HG03558 (cell line): Measurements from ENCODE around the gene GLS.
A peak's percentile ranks its signal among the peaks of the same experiment; 100 is the strongest.
"Not testable (repeated sequence)": the region's sequence is repeated elsewhere in the genome, so short reads cannot be mapped to it uniquely, and the experiment has no call there.

Source experiments
- ATAC-seq: cut with Tn5 transposase; IDR thresholded peaks from one replicate; pipeline ENCODE4 v1.9.1; 2021; ENCODE audit warnings: moderate number of reproducible peaks; ENCODE audit not compliant: unreplicated experiment; ENCODE audit errors: extremely low read depth

Gene GLS

DNA sequence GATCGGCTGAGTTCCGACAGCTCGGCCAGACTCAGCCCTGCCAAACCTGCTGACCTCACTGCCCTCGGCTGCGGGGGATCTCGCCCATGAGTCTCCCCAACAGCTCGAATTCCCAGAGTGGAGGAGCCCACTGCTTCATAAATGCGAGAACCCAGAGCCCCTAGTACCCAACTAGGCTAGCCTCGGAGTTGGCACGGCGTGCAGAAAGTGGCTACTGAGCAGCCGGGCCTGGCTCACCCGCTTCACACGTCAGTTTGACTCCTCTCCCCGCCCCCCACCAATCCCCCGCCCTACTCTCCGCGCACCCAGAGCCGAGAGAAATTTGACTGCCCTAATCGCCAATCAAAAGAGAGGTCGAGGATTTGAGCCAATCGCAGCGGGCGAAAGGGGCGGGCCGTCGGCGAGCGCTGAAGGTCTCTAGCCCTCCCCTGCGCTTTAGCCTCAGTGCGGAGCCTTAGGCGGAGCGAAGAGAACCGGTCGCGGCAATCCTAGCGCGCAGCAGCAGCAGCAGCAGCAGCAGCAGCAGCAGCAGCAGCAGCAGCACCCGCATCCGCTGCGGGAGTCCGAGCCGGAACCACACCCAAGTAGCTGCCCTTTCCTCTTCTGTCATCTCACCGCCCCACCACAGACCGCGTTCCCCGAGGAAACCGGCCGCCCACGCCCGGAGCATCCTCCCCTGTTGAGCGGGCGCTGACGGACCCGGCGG lies at the start of gene GLS:
GLS (plus strand) TSS at position 444 of the 706 bp plus-strand sequence. CDS start 264 bp downstream, outside the sequence.
- ATAC-seq: peak; percentile 42

GRCh38 chr2:190831941-190832340 lies 48.7 kb upstream of the GLS start:
- ATAC-seq: no peak

GRCh38 chr2:190834890-190835208 lies 45.8 kb upstream of the GLS start:
- no peak for ATAC-seq

GRCh38 chr2:190835303-190835930 lies 45.2 kb upstream of the GLS start:
- no peak for ATAC-seq

DNA sequence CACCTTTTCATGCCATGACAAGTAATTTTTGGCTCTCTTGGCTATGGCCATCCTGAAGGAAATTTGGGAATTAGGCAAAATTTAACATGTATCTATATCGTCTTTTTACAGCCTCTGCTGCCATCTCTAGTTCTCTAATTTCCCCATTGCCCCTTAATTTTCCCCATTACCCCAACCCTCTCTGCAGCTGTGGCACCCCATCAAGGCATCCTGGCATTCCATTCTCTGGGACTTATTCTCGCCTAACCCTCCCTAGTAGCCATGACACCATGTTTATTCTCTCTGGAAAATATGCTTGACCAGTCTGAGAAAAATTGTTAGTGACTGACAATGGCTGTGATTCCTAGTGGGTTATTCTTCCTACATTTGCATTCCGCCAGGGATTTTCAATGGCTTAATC lies 43.9 kb upstream of the GLS start:
- no peak for ATAC-seq

DNA sequence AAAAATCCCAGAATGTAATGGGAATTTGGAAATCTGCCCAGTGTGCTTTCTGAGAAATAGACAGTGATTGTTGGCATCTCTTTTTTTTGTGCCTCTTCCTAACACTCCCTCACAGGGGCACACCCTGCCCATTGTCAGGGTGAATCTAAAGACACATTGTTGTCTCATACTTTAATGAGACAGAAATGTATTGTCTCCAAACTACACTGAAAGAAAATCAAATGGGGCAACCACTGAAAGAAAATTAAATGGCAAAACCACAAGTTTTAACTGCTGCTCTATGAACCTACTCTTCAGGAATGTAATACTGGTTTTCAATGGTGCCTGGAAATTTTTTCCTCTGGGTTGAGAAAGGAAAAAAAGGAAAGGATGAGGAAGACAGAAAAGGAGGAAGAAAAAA lies 43.2 kb upstream of the GLS start:
- ATAC-seq: no peak

GRCh38 chr2:190837952-190838361 lies 42.7 kb upstream of the GLS start:
- ATAC-seq: no peak

GRCh38 chr2:190838492-190838910 lies 42.1 kb upstream of the GLS start:
- ATAC-seq: no peak

DNA sequence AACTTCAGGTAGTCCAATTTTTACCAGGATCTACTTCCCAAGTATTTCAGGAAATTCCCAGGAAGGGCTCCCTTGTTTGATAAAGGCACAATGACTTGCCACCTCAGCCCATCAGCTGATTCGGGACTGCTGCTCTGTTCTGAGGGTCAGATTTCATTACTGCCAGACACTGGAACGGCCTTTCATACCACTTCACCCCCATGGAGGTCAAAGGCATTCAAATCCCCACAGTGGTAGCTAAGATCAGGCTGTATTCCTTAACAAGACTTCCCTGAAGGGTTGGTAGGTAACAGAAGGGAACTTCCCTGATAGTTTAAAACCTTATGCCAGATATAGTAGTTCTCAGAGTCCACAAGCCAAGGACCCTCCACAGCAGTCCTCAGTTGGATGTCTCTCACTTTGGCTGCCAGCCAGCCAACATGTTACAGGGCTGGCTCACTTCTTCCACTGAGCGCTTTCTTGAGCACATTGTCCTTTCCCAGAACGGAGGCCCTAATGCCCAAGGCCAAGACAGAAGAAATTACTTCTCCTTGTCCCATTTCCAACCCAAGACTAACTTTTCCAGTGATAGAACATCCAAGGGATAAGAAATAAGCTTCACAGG lies 40.0 kb upstream of the GLS start:
- ATAC-seq: no peak

GRCh38 chr2:190841707-190842505 lies 38.7 kb upstream of the GLS start:
- no peak for ATAC-seq

GRCh38 chr2:190842606-190843104 lies 38.0 kb upstream of the GLS start:
- no peak for ATAC-seq

DNA sequence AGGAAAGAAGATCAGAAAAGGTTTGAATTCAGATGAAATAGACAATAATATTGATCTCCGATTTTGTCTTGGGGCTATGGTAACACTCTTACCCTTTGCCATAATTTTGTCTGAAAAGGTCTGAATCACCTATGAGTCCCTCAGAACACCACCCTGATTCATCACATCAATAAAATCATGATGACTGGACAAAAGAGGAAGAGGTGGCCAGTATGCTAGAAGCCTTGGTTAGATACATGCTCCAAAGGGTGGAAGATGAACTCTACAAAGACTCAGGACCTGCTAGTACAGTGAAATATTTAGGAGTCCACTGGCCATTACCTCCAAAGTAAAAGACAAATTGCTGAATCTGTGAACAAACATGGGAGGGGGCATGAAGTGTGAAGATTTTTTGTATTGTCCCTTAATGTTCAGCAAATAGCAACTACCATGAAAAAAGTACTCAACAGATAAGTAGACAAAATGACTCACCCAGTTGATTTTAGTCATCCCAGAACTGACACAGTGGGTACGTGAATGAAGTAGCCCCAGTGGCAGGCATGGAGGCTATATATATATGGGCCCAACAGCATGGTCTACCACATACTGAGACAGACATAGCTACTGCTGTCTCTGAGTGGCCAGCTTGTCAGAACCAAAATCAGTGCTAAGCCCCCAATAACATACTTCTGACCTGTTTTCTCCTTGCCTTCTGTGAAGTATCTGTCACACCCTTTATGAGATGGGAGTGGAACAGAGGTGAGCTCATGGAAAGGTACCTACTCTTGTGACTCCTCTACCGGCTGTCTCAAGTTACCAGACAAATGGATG lies 36.5 kb upstream of the GLS start:
- ATAC-seq: peak; percentile 96

GRCh38 chr2:190844700-190845401 lies 35.8 kb upstream of the GLS start:
- no peak for ATAC-seq

DNA sequence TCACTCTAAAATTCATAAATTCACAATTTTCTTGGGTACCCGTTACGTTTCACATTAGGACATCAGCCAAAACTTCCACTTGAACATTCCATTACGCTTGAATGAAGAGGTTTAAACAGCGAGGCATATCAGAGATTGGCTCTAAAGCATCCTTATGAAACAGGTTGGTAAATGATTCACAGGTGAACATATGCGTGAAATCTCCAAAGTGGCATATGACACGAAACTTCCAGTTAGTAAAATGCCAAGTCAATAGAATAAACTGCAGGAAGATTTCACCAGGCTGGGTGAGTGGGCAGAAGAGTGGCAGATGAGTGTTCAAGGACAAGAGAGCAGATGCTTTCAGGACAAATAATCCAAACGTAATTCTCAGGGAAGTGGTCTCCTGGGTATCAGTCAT lies 33.9 kb upstream of the GLS start:
- ATAC-seq: no peak

GRCh38 chr2:190847504-190848081 lies 33.0 kb upstream of the GLS start:
- ATAC-seq: no peak

GRCh38 chr2:190849774-190850173 lies 30.8 kb upstream of the GLS start:
- no peak for ATAC-seq

GRCh38 chr2:190853022-190853421 lies 27.6 kb upstream of the GLS start:
- not testable (repeated sequence) for ATAC-seq

DNA sequence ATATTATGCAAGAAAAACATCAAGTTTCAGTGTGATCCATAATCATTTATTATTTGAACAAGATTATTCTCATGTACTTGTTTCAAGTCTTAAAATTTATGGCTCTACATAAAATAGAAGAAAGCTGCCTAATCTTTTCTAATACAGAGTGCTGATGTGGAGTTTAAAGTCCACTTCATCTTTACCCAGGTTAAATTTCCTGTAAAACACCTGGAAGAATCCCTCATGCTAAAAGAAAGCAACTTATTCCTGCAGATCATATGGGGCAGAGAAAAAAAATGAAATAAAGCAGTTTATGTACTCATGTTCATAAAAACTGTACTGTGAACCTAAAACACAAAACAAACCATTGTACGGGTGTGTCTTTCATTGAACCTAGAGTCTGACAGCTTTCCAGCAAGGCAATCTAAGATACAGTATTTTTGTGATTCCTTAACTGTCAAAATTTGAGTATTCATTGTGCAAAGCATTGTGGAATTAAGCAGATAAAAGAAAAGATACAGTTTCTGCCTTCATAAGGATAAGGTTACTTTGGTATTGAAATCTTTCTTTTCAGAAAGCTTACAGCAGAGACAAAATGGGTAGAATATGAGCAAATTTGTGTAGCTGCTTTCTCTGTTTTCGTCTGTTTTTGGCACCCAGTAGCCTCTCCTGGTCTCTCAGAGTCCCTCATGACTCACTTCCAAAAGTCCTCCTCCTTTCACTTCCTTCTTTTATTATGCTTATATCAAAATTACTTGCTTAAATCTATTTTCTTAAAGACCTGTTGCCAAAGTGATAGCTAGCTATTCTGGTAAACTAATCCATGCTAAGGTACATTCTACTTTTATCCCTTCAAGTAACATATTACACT lies 26.9 kb upstream of the GLS start:
- ATAC-seq: no peak
